DND-41 (cell line): Measurements from ENCODE around the gene KLK6.

ENCODE experiments used
- ATAC-seq: fragments of 200-7000 bp; cut with Tn5 transposase; 3 replicates; pipeline ENCODE4 v1.9.1; 2021; ENCODE audit warnings: low read depth; ENCODE audit not compliant: insufficient read depth
- DNase-seq: peaks from one replicate; pipeline ENCODE4 v3.0.0-alpha.2; 2020
- H2AFZ ChIP-seq: 2 replicates; pipeline ENCODE4 v1.6.0; 2012; ENCODE audit warnings: low read depth, low read length
- H3K27ac ChIP-seq: 2 replicates; pipeline ENCODE4 v1.5.1; 2012; ENCODE audit warnings: low read length, inconsistent platforms
- H3K27me3 ChIP-seq: fragments of 200-600 bp; sonication (generic); 2 replicates; pipeline ENCODE4 v1.6.0; 2012; ENCODE audit warnings: low read length, mild to moderate bottlenecking, inconsistent platforms; ENCODE audit not compliant: insufficient read depth, poor library complexity
- H3K36me3 ChIP-seq: 2 replicates; pipeline ENCODE4 v1.5.1; 2012; ENCODE audit warnings: low read length, inconsistent platforms; ENCODE audit not compliant: insufficient read depth
- H3K4me1 ChIP-seq: 2 replicates; pipeline ENCODE4 v1.5.1; 2012; ENCODE audit warnings: mild to moderate bottlenecking, low read length; ENCODE audit not compliant: insufficient read depth
- H3K4me2 ChIP-seq: 2 replicates; pipeline ENCODE4 v1.6.0; 2012; ENCODE audit warnings: mild to moderate bottlenecking, moderate library complexity, low read length, inconsistent platforms; ENCODE audit not compliant: insufficient read depth
- H3K4me3 ChIP-seq, 2 experiments: fragments of 200-600 bp in 1 of 2; shearing (Covaris generic) in 1 of 2; 2 replicates each; pipeline ENCODE4 v1.5.1; 2012 to 2016; ENCODE audit warnings: inconsistent platforms in 2 of 2, low read length in 2 of 2, mild to moderate bottlenecking in 2 of 2, low read depth in 1 of 2, moderate library complexity in 1 of 2
- H3K79me2 ChIP-seq: 2 replicates; pipeline ENCODE4 v1.6.0; 2012; ENCODE audit warnings: low read length, inconsistent platforms; ENCODE audit not compliant: insufficient read depth
- H3K9ac ChIP-seq: 2 replicates; pipeline ENCODE4 v1.6.0; 2012; ENCODE audit warnings: low read depth, mild to moderate bottlenecking, inconsistent platforms, low read length, moderate library complexity
- H3K9me3 ChIP-seq: 2 replicates; pipeline ENCODE4 v1.5.1; 2012; ENCODE audit warnings: low read length, moderate library complexity, mild to moderate bottlenecking, inconsistent platforms; ENCODE audit not compliant: insufficient read depth, severe bottlenecking
- H4K20me1 ChIP-seq: 2 replicates; pipeline ENCODE4 v1.6.0; 2012; ENCODE audit warnings: low read length; ENCODE audit not compliant: insufficient read depth
- EZH2 ChIP-seq: IDR thresholded peaks from 3 replicates; pipeline ENCODE4 v1.6.1; 2012; ENCODE audit warnings: borderline replicate concordance, low read depth, mild to moderate bottlenecking, moderate library complexity, low read length, inconsistent platforms; ENCODE audit not compliant: severe bottlenecking
- TF ChIP-seq, protein P1 (sequence below): IDR thresholded peaks from 2 replicates; pipeline ENCODE4 v1.5.1; 2012; ENCODE audit warnings: borderline replicate concordance, low read length, moderate library complexity, mild to moderate bottlenecking; ENCODE audit not compliant: poor library complexity, severe bottlenecking; ENCODE audit errors: extremely low read depth

Gene KLK6

DNA sequence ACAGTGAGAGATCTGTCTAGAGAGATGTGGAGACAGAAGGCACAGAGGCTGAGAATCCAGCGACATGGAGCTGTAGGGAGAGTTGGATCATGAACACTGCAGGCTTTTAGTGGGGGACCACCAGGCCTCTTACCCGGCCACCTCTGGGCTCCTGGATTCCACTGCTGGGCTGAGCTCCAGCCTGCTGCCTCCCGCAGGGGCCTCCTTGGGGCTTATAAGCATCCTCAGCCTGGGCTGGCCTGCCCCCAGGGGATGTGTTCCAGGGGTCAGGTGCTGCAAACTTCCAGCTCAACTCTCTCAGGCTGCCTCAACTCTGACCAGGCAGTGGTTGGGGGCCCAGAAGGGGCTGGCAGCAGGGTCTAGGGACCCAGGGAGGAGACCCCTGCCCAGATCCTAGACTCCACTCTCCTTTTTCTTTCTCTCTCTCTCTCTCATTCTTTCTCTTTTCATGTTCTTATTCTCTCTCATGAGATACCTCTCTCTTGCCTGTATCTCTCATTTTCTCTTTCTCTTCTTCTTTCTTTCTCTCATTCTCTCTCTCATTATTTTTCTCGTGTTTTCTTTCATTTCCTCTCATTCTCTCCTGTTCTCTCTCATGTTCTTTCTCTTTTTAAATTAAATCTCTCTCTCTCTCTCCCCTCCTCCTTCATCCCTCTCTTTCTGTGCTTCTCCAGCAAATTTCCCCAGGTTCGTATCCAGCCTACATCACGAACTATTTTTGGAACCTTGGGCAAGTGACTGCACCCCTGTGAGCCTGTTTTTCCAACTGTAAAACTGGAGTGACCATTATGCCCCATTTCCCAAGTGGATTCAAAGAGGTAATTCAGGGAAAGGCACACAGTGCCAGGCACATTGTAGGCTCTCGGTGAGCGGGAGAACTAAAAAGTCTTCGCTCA, 57.9 kb downstream of the KLK6 start, which contains the start of gene KLK4:
Gene KLK4 (minus strand): TSS at position 190 of the 896 bp plus-strand sequence. CDS start 657 bp downstream, outside the sequence.
- Histone ChIP-seq H3K4me2 (no peak within 1 kb of the TSS), H3K4me3 (no peak within 1 kb of the TSS)
- no peak for TF ChIP-seq EZH2
- TF ChIP-seq, protein P1, sequence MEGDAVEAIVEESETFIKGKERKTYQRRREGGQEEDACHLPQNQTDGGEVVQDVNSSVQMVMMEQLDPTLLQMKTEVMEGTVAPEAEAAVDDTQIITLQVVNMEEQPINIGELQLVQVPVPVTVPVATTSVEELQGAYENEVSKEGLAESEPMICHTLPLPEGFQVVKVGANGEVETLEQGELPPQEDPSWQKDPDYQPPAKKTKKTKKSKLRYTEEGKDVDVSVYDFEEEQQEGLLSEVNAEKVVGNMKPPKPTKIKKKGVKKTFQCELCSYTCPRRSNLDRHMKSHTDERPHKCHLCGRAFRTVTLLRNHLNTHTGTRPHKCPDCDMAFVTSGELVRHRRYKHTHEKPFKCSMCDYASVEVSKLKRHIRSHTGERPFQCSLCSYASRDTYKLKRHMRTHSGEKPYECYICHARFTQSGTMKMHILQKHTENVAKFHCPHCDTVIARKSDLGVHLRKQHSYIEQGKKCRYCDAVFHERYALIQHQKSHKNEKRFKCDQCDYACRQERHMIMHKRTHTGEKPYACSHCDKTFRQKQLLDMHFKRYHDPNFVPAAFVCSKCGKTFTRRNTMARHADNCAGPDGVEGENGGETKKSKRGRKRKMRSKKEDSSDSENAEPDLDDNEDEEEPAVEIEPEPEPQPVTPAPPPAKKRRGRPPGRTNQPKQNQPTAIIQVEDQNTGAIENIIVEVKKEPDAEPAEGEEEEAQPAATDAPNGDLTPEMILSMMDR, result no peak

DNA sequence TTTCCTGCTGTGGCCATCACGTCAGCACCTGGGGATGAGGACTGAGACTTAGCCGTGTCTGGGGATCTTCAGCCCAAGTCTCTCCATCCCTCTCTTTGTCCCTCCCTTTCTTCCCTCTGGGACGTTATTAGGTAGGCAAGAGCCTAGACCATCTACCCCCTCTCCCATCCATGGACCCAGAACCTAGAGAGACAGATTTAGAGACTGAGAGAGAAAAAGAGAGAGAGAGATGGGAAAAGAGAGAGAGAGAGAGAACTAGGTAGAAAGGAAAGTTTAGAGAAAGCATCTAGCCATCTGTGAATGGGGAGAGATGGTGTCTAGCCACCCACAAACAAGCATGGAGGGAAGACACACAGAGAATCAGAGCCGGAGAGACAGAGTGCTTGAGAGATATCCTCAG, 58.7 kb downstream of the KLK6 start:
- H3K4me2 ChIP-seq, result no peak overlapping the region
- no peaks in the 10 kb centered on the region for H3K79me2 ChIP-seq
- H4K20me1 ChIP-seq, result no peaks in the 10 kb centered on the region
- no peak overlapping the region for H3K27ac ChIP-seq
- no peaks in the 10 kb centered on the region for H3K36me3 ChIP-seq
- H3K27me3 ChIP-seq, result peaks cover 9% of the 10 kb centered on the region
- H3K4me1 ChIP-seq, result no peaks in the 10 kb centered on the region
- ATAC-seq (no peak), DNase-seq (no peak)
- H2AFZ ChIP-seq, result no peak overlapping the region
- no peak overlapping the region for H3K9ac ChIP-seq
- H3K4me3 ChIP-seq, result no peak overlapping the region
- TF ChIP-seq EZH2, result no peak
- TF ChIP-seq, protein P1, result no peak
- no peaks in the 10 kb centered on the region for H3K9me3 ChIP-seq

More for the DNA sequence above, 57.9 kb downstream of the KLK6 start, which contains the start of gene KLK4:
- no peak within 1 kb of the TSS for H2AFZ ChIP-seq
- no peak within 1 kb of the TSS for H3K9ac ChIP-seq
- no peaks in the 10 kb centered on the region for H4K20me1 ChIP-seq
- no peaks in the 10 kb centered on the region for H3K79me2 ChIP-seq
- H3K27ac ChIP-seq, result no peak within 1 kb of the TSS
- peaks cover 12% of the 10 kb centered on the region for H3K27me3 ChIP-seq
- no peaks in the 10 kb centered on the region for H3K4me1 ChIP-seq
- DNase-seq (no peak), ATAC-seq (no peak)
- H3K9me3 ChIP-seq, result no peaks in the 10 kb centered on the region
- H3K36me3 ChIP-seq, result no peaks in the 10 kb centered on the region

GRCh38 chr19:50909240-50910070, 59.9 kb downstream of the KLK6 start:
- H3K27ac ChIP-seq, result no peak overlapping the region
- H4K20me1 ChIP-seq, result no peaks in the 10 kb centered on the region
- no peaks in the 10 kb centered on the region for H3K79me2 ChIP-seq
- no peak for TF ChIP-seq EZH2
- H3K4me2 ChIP-seq, result no peak overlapping the region
- H3K4me3 ChIP-seq, result no peak overlapping the region
- ATAC-seq (no peak), DNase-seq (peak; percentile 23)
- no peak overlapping the region for H3K9ac ChIP-seq
- no peaks in the 10 kb centered on the region for H3K9me3 ChIP-seq
- peaks cover 9% of the 10 kb centered on the region for H3K27me3 ChIP-seq
- H3K36me3 ChIP-seq, result no peaks in the 10 kb centered on the region
- no peak overlapping the region for H2AFZ ChIP-seq
- no peaks in the 10 kb centered on the region for H3K4me1 ChIP-seq
